ENCODE measurements around the gene FOXP4.

FOXP4 gene

DNA sequence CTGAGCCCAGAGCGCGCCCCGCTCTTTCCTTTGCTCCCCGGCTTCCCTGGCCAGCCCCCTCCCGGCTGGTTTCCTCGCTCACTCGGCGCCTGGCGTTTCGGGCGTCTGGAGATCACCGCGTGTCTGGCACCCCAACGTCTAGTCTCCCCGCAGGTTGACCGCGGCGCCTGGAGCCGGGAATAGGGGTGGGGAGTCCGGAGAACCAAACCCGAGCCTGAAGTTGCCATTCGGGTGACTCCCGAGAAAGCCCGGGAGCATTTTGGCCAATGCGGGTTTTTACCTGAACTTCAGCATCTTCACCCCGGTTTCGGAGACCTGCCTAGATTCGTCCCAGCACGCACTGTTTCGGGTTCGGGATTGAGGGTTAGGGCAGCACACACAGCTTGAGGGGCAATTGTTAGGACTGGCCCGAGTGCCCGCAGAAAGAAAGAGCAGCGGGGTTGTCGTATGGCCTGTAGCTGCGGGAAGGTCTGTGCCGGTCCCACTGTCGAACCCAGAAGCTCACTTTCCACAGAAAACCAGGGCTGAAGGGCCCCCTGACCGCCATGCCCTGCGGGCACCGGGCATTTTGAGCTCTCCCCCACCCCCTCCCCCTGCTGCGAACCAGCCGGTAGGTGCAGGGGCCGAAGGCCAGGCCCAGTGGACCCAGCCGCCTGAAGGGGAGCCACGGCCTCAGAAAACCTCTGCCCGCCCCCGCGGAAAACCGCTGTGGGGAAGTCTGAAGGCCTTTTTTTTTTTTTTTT lies 2.1 kb downstream of the FOXP4 start:
- no peak for DNase-seq

GRCh38 chr6:41548841-41549642 lies 2.9 kb downstream of the FOXP4 start:
- no peak for DNase-seq

DNA sequence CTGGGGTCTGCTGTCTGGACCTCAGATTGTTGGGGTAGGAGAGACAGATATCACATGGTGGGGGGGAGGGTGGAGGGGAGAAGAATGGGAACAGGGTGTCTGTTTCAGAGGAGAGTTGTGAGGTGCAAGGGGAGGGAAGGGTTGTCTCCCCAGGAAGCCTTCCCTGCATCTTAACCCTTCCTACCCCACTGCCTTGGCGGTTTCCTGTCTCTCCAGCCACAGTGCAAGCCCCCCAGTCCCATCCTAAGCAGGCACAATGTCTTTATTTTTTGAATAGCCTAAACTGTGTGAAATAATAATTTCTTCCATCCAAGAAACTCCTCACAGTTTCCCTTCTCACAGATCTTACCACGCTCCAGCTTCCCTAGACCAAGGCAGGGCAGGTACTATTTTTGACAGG lies 3.5 kb downstream of the FOXP4 start:
- DNase-seq: no peak

- no peak for DNase-seq
Observed at GRCh38 chr6:41551086-41551700, 5.0 kb downstream of the FOXP4 start.

- no peak for DNase-seq
Observed at GRCh38 chr6:41551857-41552256, 5.7 kb downstream of the FOXP4 start.

- no peak for DNase-seq
Observed at GRCh38 chr6:41552723-41553122, 6.5 kb downstream of the FOXP4 start.

- no peak for DNase-seq
Observed at GRCh38 chr6:41553405-41553999, 7.3 kb downstream of the FOXP4 start.

DNA sequence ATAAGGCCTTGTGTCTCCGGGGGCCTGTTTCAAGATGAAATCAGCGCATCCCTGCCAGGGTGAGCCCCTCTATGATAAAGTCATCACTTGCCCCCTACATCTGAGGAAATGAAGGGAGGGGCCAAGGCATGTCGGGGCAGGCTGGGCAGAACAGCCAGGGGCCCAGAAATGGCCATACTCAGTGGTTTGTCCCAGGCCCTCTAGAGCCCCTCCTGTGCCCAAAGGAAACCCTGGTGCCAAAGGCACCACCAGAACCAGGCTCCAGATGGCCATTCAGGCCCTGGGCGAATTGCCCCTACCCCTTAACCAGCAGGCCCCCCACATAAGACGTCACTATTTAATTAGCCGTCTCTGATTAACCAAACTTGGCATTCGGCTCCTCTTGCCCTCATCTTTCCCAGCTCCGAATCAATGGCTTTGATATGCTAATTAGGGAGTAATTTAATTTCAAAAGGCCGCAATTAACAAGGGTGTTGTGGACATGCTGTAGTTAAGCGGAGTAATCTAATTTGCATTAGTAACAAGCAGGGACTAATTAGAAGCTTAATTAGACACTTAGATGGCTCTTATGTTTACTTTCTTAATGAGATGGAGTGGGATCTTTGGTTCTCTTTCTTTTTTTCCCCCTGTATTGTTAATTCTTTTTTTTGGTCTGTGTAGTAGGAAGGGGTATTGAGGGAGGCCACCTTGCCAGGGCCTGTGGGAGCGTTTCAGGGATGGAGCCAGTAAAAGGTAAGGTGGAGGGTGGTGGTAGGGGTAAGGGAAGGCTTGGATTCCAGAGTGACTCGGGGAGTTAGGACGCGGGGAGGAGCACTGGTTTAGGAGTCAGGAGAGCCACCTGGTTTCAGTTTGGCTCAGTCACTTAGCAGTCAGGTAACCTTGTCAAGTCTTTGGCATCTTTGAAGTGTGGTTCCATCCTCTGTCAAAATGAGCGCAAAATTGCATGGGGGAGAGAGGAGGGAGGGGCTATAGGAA lies 9.4 kb downstream of the FOXP4 start:
- no peak for DNase-seq

DNA sequence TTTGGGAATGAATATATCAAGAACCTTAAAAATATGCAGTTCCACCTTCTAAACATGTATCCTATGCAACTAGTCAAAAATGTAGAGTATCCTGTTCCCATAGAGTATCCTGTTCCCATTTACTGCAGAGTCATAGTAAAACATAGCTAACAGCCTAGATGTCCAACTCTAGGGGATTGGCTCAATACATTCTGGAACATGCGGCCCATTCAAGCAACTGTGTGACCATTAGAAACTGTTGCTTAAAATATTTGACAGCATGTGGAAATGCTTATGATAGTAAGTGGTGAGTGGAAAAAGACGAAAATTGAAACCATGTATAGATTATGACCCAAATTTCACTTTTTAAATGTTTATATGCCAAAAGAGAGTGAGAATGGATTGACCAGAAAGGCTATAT lies 11.2 kb downstream of the FOXP4 start:
- DNase-seq: no peak

DNA sequence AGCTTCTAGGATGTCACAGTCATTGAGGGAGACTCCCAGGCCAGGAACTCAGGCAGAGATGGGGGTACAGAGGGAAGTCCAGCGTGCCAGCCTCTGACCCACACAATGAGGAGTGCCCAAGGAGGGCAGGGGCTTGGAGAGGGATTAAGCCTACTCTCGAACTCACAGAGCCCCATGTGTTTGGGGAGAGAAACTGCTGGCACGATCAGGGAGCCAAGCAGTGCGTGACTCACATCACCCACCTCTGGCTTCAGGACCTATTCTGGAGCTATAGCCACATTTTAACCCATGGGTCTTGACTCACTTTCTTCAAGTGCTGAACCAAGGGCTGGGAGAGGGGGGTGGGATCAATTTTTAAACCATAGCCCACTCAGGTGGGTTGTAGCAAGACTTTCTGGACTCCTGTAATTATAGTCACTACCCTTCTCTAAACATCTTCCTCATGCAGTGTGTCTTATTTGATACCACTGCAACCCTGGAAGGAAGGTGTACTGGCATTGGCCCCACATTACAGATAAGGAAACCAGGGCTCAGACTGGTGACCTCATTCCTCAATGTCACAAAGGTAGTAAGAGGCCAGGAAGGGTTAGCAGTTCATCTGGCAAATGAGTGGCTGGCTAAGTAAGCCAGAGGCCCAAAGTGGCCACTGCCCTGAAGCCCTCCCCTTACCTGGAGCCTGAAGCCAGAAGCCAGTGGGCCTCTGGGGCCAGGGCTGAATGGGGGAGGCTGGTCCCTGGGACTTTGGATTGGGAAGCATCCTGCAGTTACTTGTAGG lies 12.0 kb downstream of the FOXP4 start:
- no peak for DNase-seq

DNA sequence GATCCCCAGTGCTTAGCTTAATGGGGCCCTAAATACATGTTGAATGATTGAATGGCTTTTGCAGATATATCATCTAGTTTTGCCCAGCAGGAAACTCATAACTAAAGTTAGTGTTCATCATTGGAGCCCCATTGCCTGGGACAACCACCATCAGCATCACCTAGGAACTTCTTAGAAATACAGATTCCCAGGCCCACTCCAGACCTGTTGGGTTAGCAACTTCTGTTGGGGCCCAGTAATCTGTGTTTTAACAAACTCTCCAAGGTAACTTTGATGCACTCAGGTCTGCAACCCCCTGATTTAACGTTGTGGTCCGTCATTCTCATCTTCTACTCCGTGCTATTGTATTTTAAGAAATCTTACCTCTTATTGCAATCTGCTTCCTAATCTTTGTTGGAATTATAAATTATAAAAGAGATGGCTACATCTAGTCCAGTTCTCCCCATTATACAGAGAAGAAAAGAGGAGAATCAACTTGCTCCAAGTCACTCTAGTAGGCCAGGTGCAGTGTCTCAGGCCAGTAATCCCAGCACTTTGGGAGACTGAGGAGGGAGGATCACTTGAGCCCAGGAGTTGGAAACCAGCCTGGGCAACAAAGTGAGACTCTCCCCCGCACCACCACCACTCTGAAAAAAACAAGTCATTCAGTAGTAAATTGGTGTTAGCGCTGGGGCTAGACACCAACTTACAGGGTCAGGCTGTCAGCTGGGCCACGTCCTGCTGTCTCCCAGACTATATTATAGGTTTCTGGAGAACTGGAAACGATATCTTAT lies 13.7 kb downstream of the FOXP4 start:
- DNase-seq: no peak

DNA sequence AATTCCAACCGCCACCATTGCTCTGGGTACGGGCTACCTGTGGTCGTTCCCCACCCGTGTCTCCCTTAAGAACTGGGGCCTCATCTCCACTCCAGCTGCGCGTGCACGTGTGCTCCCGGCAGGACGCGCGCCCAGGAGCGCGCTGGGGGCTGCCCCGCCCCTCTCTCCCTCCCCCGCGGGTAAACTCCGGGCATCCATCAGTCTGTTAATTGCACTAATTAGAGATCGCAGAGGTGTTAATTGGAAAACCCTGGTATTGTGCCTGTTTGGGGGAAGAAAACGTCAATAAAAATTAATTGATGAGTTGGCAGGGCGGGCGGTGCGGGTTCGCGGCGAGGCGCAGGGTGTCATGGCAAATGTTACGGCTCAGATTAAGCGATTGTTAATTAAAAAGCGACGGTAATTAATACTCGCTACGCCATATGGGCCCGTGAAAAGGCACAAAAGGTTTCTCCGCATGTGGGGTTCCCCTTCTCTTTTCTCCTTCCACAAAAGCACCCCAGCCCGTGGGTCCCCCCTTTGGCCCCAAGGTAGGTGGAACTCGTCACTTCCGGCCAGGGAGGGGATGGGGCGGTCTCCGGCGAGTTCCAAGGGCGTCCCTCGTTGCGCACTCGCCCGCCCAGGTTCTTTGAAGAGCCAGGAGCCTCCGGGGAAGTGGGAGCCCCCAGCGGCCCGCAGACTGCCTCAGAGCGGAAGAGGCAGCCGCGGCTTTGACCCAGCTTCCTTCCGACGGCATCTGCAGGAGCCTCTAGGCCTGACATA lies 14.4 kb downstream of the FOXP4 start:
- peak; percentile 37 for DNase-seq

- peak; percentile 56 for DNase-seq
Observed at GRCh38 chr6:41561416-41561815, 15.2 kb downstream of the FOXP4 start.

- DNase-seq: peak; percentile 96
Observed at GRCh38 chr6:41561931-41562911, 16.0 kb downstream of the FOXP4 start.

- no peak for DNase-seq
Observed at GRCh38 chr6:41563060-41563776, 17.0 kb downstream of the FOXP4 start.

DNA sequence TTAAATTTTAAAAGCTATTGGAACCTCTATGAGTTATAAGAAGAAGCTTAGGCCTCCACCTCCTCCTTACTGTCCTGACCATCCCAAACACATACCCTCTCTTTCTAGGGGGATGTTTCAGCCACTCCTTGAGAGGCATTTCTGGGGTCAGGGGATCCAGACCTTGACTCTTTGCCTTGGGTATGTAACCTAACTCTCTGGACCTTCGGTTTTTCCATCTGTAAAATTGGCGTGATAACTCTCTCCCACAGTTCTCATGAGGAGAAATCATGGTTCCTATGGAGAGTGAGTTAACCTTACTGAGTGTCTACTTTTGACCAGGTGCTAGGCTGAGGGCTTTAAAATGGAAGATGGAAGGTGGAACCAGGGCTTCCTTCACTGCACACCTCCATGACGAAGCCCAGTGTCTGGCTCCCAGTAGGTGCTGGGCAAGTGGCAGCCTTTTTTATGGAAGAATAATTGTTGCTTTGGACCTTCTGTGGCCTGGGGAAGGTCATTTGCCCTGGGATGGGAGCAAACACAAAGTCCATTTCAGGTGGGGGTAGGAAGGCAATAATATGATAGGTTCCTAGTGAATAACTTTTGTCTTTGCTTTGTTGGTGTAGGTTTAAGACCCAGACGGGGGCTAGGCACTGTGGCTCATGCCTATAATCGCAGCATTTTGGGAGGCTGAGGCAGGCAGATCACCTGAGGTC lies 18.4 kb downstream of the FOXP4 start:
- DNase-seq: no peak

- no peak for DNase-seq
Observed at GRCh38 chr6:41565701-41566100, 19.5 kb downstream of the FOXP4 start.

Data from NCI-H526 treated with DMSO at 0.1 percent for 48 hours (cell line).